Measurements from ENCODE around the gene RPH3AL.

DNA sequence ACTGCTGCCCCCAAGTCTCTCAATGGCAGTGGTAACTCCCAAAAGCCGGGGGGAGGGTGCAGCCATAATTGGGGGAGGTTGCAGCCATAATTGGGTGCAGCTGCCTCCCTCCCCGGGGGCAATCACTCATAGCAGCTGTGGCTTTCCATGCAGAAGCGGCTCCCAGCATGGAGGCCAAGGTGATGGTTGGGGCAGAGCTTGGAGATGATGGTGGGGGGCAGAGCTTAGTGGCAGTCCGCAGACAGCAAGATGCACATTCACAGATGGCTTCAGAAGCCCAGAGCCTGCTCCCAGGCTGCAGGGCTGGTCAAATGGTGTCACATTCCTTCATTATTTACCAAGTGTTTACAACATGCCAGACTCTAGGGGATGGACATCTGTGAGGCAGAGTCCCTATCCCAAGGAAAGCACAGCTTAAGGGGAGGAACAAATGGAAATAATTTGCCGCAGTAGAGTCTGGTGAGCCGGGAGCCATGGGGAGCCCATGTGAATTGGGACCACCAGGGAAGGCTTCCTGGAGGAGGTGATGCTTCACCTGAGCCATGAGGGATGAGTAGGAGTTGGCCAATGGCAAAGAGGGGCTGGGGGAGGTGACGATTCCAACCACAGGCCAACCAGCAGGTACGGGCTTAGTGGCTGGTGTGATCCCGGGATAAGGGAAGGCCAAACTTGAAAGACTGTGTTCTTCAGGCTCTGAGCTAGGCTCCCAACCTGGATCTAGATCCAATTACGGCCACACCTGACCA, 179.3 kb downstream of the RPH3AL start:
- TF ChIP-seq, protein P1, sequence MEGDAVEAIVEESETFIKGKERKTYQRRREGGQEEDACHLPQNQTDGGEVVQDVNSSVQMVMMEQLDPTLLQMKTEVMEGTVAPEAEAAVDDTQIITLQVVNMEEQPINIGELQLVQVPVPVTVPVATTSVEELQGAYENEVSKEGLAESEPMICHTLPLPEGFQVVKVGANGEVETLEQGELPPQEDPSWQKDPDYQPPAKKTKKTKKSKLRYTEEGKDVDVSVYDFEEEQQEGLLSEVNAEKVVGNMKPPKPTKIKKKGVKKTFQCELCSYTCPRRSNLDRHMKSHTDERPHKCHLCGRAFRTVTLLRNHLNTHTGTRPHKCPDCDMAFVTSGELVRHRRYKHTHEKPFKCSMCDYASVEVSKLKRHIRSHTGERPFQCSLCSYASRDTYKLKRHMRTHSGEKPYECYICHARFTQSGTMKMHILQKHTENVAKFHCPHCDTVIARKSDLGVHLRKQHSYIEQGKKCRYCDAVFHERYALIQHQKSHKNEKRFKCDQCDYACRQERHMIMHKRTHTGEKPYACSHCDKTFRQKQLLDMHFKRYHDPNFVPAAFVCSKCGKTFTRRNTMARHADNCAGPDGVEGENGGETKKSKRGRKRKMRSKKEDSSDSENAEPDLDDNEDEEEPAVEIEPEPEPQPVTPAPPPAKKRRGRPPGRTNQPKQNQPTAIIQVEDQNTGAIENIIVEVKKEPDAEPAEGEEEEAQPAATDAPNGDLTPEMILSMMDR (IDR thresholded peaks at IDR 0.05): no peak
- TF ChIP-seq POLR2A (IDR thresholded peaks at IDR 0.05) (no peak), POLR2AphosphoS5 (IDR thresholded peaks at IDR 0.05) (no peak)
